DND-41 (cell line): Measurements from ENCODE around the gene CNTN6.

Experiments
- EZH2 ChIP-seq: IDR thresholded peaks from 3 replicates; pipeline ENCODE4 v1.6.1; 2012; ENCODE audit warnings: borderline replicate concordance, low read depth, mild to moderate bottlenecking, moderate library complexity, low read length, inconsistent platforms; ENCODE audit not compliant: severe bottlenecking
- TF ChIP-seq, protein P1 (sequence below): IDR thresholded peaks from 2 replicates; pipeline ENCODE4 v1.5.1; 2012; ENCODE audit warnings: borderline replicate concordance, low read length, moderate library complexity, mild to moderate bottlenecking; ENCODE audit not compliant: poor library complexity, severe bottlenecking; ENCODE audit errors: extremely low read depth

- TF ChIP-seq, protein P1, sequence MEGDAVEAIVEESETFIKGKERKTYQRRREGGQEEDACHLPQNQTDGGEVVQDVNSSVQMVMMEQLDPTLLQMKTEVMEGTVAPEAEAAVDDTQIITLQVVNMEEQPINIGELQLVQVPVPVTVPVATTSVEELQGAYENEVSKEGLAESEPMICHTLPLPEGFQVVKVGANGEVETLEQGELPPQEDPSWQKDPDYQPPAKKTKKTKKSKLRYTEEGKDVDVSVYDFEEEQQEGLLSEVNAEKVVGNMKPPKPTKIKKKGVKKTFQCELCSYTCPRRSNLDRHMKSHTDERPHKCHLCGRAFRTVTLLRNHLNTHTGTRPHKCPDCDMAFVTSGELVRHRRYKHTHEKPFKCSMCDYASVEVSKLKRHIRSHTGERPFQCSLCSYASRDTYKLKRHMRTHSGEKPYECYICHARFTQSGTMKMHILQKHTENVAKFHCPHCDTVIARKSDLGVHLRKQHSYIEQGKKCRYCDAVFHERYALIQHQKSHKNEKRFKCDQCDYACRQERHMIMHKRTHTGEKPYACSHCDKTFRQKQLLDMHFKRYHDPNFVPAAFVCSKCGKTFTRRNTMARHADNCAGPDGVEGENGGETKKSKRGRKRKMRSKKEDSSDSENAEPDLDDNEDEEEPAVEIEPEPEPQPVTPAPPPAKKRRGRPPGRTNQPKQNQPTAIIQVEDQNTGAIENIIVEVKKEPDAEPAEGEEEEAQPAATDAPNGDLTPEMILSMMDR = no peak
- TF ChIP-seq EZH2 = no peak
Observed at GRCh38 chr3:1171320-1171719, 78.5 kb downstream of the CNTN6 start.
